Activated naive CD4-positive, alpha-beta T cell treated with anti-CD3 and anti-CD28 coated beads, Interleukin-2, amount 50 U/mL, for 72 hours (primary cell): ENCODE results near the gene FUZ. TPM values are rescaled to one million over a fixed set of nuclear protein-coding genes. Genes with fewer than 3 reads are reported as not detected.
A peak's percentile ranks its signal among the peaks of the same experiment; 100 is the strongest.
"Not testable (repeated sequence)": the region's sequence is repeated elsewhere in the genome, so short reads cannot be mapped to it uniquely, and the experiment has no call there.

Source experiments
- ATAC-seq, 2 donors: fragments of 150-1000 bp; cut with Tn5 transposase; 2 replicates each; pipeline ENCODE4 v1.10.0; 2021; ENCODE audit warnings: mild to moderate bottlenecking in 2 of 2, moderate library complexity in 2 of 2
- DNase-seq, 2 donors: peaks; one replicate each; pipeline ENCODE4 v3.0.0; 2021 to 2022; ENCODE audit warnings: low spot score in 2 of 2
- H3K27ac Mint-ChIP-seq, 2 donors: one replicate each; pipeline ENCODE4 v1.8.0; 2022; ENCODE audit warnings: mild to moderate bottlenecking in 2 of 2, mixed read lengths in 2 of 2
- H3K36me3 Mint-ChIP-seq, 2 donors: one replicate each; pipeline ENCODE4 v1.8.0; 2022; ENCODE audit warnings: mixed read lengths in 2 of 2
- H3K9me3 Mint-ChIP-seq, 2 donors: one replicate each; pipeline ENCODE4 v1.8.0; 2022; ENCODE audit warnings: mixed read lengths in 2 of 2
- total RNA-seq, 2 donors: library from RNA; stranded (reverse); gene quantifications; one replicate each; pipeline ENCODE4 v1.2.3, GENCODE V29; 2022

The FUZ gene
- total RNA-seq, 2 donors from 2014 or later = 14.8 to 24.8 TPM

- DNase-seq (no peak), ATAC-seq (no peak)
- H3K36me3 Mint-ChIP-seq = peaks cover 0 to 17% of the 10 kb centered on the region in 2 donors
- no peak overlapping the region for H3K27ac Mint-ChIP-seq
- H3K9me3 Mint-ChIP-seq = no peaks in the 10 kb centered on the region
Measured at GRCh38 chr19:49820125-49820524, 7.0 kb upstream of the FUZ start.

GRCh38 chr19:49819452-49820115 lies 6.5 kb upstream of the FUZ start:
- ATAC-seq, H3K9me3 Mint-ChIP-seq, DNase-seq: not testable (repeated sequence)
- Mint-ChIP-seq H3K27ac (peak overlapping the region; percentile 99 to 100), H3K36me3 (peaks cover 0 to 17% of the 10 kb centered on the region in 2 donors)

GRCh38 chr19:49818649-49819370 lies 5.7 kb upstream of the FUZ start:
- Mint-ChIP-seq H3K36me3 (peaks cover 0 to 17% of the 10 kb centered on the region in 2 donors), H3K27ac (peak overlapping the region; percentile 99 to 100), H3K9me3 (no peaks in the 10 kb centered on the region)
- no peak for ATAC-seq
- no peak for DNase-seq

- H3K27ac Mint-ChIP-seq = peak within 1 kb of the TSS; percentile 99 to 100
- DNase-seq (peak; percentile 88 to 91), ATAC-seq (peak; percentile 73 to 76)
- no peaks in the 10 kb centered on the region for H3K9me3 Mint-ChIP-seq
- H3K36me3 Mint-ChIP-seq = peaks cover under 1 to 17% of the 10 kb centered on the region in 2 donors
Measured at GRCh38 chr19:49817964-49818648, 5.0 kb upstream of the FUZ start, which contains the start of gene MED25. Gene MED25 (plus strand): TSS chr19:49818289. CDS start chr19:49818342, 53 bp downstream.

GRCh38 chr19:49816590-49816989 lies 3.5 kb upstream of the FUZ start:
- Mint-ChIP-seq H3K27ac (peak overlapping the region in 1 of 2 donors; percentile 99), H3K36me3 (peaks cover 8 to 17% of the 10 kb centered on the region in 2 donors), H3K9me3 (no peaks in the 10 kb centered on the region)
- DNase-seq (no peak), ATAC-seq (no peak)

- ATAC-seq = no peak
- Mint-ChIP-seq H3K27ac (peak overlapping the region; percentile 96 to 97), H3K9me3 (no peaks in the 10 kb centered on the region), H3K36me3 (peaks cover 8 to 9% of the 10 kb centered on the region in 2 donors)
- no peak for DNase-seq
Measured at GRCh38 chr19:49814010-49814409, 918 bp upstream of the FUZ start.

- H3K9me3 Mint-ChIP-seq = no peaks in the 10 kb centered on the region
- no peak for ATAC-seq
- no peak for DNase-seq
- peak overlapping the region; percentile 96 to 97 for H3K27ac Mint-ChIP-seq
- peaks cover 0 to 8% of the 10 kb centered on the region in 2 donors for H3K36me3 Mint-ChIP-seq
Measured at GRCh38 chr19:49812452-49812996, 568 bp downstream of the FUZ start.

- ATAC-seq (no peak), DNase-seq (no peak)
- Mint-ChIP-seq H3K27ac (peak overlapping the region in 1 of 2 donors; percentile 96), H3K9me3 (no peaks in the 10 kb centered on the region), H3K36me3 (peaks cover 0 to 8% of the 10 kb centered on the region in 2 donors)
Measured at GRCh38 chr19:49811328-49811727, 1.8 kb downstream of the FUZ start.

- DNase-seq (no peak), ATAC-seq (no peak)
- Mint-ChIP-seq H3K27ac (peak overlapping the region in 1 of 2 donors; percentile 43), H3K9me3 (no peaks in the 10 kb centered on the region), H3K36me3 (peaks cover 0 to 8% of the 10 kb centered on the region in 2 donors)
Measured at GRCh38 chr19:49809941-49810389, 3.1 kb downstream of the FUZ start.

- Mint-ChIP-seq H3K27ac (peak overlapping the region; percentile 43 to 78), H3K36me3 (peaks cover 0 to 8% of the 10 kb centered on the region in 2 donors), H3K9me3 (no peaks in the 10 kb centered on the region)
- peak; percentile 30 for ATAC-seq
- peak; percentile 49 to 67 for DNase-seq
Measured at GRCh38 chr19:49809160-49809940, 3.7 kb downstream of the FUZ start.

- ATAC-seq = peak; percentile 44 to 53
- Mint-ChIP-seq H3K9me3 (no peaks in the 10 kb centered on the region), H3K36me3 (peaks cover 0 to 8% of the 10 kb centered on the region in 2 donors), H3K27ac (peak overlapping the region; percentile 43 to 78)
- peak; percentile 75 to 86 for DNase-seq
Measured at GRCh38 chr19:49808711-49809159, 4.4 kb downstream of the FUZ start.

GRCh38 chr19:49807904-49808675 lies 5.0 kb downstream of the FUZ start:
- peaks cover 0 to 6% of the 10 kb centered on the region in 2 donors for H3K36me3 Mint-ChIP-seq
- ATAC-seq = no peak
- no peaks in the 10 kb centered on the region for H3K9me3 Mint-ChIP-seq
- no peak for DNase-seq
- H3K27ac Mint-ChIP-seq = peak overlapping the region in 1 of 2 donors; percentile 43

GRCh38 chr19:49807058-49807903 lies 5.8 kb downstream of the FUZ start:
- ATAC-seq (no peak), DNase-seq (no peak)
- Mint-ChIP-seq H3K27ac (peak overlapping the region; percentile 33 to 44), H3K9me3 (no peaks in the 10 kb centered on the region), H3K36me3 (no peaks in the 10 kb centered on the region)

- H3K27ac Mint-ChIP-seq = peak overlapping the region in 1 of 2 donors; percentile 6
- ATAC-seq (no peak), DNase-seq (no peak)
- no peaks in the 10 kb centered on the region for H3K36me3 Mint-ChIP-seq
- no peaks in the 10 kb centered on the region for H3K9me3 Mint-ChIP-seq
Measured at GRCh38 chr19:49806620-49806959, 6.5 kb downstream of the FUZ start.
